Cardiac septum (tissue), 1 donor: ENCODE measurements around the gene ARMC12. TPM values are rescaled to one million over a fixed set of nuclear protein-coding genes. Genes with fewer than 3 reads are reported as not detected.
"Not testable (repeated sequence)": the region's sequence is repeated elsewhere in the genome, so short reads cannot be mapped to it uniquely, and the experiment has no call there.

Experiments used
- DNase-seq: peaks from one replicate; pipeline ENCODE4 v3.0.0-alpha.2; 2020; ENCODE audit warnings: low spot score
- intact Hi-C: fragments of 100-400 bp; cut with DNase I; formaldehyde crosslinking; loops from one replicate; pipeline ENCODE4 v1.14.0; 2022
- total RNA-seq: library from RNA; stranded (reverse); fragmentation: NEBNext Ultra II Directional; extraction: Animal tissue kit (Norgen Biotek cat#: 25700); gene quantifications from one replicate; pipeline ENCODE4 v1.2.1, GENCODE V29; 2021
- donor health status: DM: no; HTN: no; CAD: no.

Gene ARMC12
- total RNA-seq, 1 donor from 2014 or later, result 0.22 TPM

DNA sequence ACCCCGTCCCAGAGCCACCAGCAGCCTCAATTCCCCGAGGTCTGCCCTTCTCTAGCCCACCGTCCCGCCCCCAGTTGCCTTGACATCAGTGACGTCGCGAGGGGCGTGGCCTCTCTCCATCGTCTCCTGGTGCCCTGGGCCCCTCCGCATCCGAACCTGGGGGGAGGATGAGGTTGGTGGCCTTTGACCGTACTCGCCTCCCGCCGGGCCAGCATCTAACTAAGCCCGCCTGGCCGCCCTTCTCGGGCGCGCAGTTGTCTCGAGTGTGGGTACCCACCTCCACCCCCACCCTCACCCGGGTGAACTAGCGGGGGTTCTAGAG, 5.5 kb upstream of the ARMC12 start:
- intact Hi-C loops, result no loop called here
- peak; percentile 97 for DNase-seq

- intact Hi-C loops, result loop anchor here (1.0 kb wide), 1 partner anchor 131 kb away; no protein-coding TSS in a partner anchor
- DNase-seq, result peak; percentile 99
Observed at GRCh38 chr6:35731736-35732532, 4.9 kb upstream of the ARMC12 start.

- intact Hi-C loops, result no loop called here
- DNase-seq, result no peak
Observed at GRCh38 chr6:35733633-35734032, 3.2 kb upstream of the ARMC12 start.

DNA sequence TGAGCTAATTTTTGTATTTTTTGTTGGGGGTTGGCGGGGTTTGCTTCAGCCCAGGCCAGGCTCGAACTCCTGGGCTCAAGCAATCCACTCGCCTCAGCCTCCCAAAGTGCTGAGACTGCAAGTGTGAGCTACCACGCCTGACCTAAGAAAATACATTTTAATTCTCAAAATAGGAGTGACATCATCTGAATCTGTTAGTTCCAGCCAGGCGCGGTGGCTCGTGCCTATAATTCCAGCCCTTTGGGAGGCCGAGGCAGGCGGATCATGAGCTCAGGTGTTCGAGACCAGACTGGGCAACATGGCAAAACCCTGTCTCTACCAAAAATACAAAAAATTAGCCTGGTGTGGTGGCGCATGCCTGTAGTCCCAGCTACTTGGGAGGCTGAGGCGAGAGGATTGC, 2.5 kb upstream of the ARMC12 start:
- intact Hi-C loops, DNase-seq: not testable (repeated sequence)

GRCh38 chr6:35735452-35735851, 1.4 kb upstream of the ARMC12 start:
- no peak for DNase-seq
- intact Hi-C loops, result no loop called here

DNA sequence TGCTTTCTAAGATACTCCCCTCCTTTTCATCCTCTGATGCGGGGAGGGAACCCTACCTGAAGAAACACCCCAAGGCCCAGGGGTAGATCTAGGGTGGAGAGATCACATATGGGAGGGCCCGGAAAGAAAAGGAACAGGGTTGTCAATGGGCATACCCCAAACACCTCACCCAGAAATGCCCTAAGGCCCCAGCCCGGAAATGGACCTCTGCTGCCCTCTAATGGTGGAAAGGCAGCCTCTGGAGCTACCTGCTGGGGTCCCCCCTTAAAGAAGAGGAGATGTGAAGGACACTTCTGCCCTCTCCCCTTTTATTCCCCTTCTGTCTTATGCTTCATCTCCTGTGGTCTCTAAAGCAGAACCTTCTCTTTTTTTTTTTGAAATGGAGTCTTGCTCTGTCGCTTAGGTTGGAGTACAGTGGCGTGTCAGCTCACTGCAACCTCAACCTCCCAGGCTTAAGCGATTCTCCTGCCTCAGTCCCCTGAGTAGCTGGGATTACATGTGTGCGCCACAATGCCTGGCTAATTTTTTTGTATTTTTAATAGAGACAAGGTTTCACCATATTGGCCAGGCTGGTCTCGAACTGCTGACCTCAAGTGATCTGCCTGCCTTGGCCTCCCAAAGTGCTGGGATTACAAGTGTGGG, 458 bp upstream of the ARMC12 start:
- DNase-seq, result peak; percentile 89
- intact Hi-C loops, result loop anchor here (1.0 kb wide), 1 partner anchor 153 kb away; no protein-coding TSS in a partner anchor

DNA sequence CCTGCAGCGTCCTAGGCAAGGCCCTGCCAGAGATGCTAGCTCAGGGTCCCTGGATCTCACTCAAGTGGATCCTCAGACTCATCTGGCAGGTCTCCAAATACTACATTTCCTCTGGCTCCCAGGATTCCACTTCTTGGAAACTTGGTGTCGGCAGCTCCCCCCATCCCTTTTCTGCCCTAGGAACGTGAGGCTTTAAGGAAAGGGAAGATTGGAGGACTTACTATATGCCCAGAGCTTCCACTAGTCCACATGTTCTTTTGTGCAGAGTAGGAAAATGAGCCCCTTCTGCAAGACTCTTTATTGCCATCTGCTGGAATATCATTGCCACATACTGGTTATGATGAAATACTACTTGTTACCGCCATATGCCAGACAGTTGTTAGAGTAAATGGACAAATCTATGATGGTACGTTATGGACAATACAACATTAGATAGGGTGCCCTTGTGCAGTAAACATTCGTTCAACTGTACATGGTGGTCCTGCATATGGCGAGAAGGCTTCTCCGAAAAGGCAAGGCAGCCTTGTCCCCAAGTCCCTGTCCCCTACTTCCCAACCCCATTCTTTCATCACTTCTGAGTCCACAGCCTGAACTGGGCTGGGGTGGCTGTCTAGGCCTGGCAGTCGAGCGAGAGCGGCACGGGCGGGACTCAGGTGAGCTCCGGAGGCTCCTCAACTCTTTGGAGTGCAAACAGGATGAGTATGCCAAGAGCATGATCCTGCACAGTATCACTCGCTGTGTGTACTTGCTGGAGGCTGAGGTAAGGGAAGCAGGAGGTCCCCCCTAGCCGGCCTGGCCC, 780 bp downstream of the ARMC12 start:
- intact Hi-C loops, result loop anchor here (1.0 kb wide), 1 partner anchor 214 kb away; no protein-coding TSS in a partner anchor
- DNase-seq, result no peak

- DNase-seq, result no peak
- intact Hi-C loops, result no loop called here
Observed at GRCh38 chr6:35739645-35740524, 3.1 kb downstream of the ARMC12 start.

DNA sequence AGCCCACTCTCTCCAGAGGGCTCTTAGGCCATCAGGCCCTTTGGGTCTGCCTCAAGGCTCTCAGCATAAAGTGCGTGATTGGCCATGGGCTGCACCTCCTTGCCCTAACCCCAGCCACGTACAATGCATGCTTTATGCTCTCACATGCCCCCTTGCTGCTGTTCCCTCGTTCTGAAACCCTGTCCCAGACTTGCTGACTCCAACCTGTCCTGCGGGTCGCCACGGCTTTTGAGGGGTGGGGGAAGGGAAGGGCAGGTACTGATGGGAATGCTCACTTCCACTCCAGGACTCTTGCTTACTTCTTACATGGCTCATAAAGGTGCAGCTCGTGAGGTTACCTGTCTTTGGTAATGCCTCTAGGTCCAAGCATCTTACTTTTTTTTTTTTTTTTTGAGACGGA, 6.0 kb downstream of the ARMC12 start:
- intact Hi-C loops, result no loop called here
- no peak for DNase-seq

- intact Hi-C loops, result no loop called here
- no peak for DNase-seq
Observed at GRCh38 chr6:35745509-35745908, 8.7 kb downstream of the ARMC12 start.

- intact Hi-C loops, result no loop called here
- no peak for DNase-seq
Observed at GRCh38 chr6:35746516-35746915, 9.7 kb downstream of the ARMC12 start.

GRCh38 chr6:35747877-35748276, 11.0 kb downstream of the ARMC12 start:
- intact Hi-C loops, result no loop called here
- DNase-seq, result no peak

DNA sequence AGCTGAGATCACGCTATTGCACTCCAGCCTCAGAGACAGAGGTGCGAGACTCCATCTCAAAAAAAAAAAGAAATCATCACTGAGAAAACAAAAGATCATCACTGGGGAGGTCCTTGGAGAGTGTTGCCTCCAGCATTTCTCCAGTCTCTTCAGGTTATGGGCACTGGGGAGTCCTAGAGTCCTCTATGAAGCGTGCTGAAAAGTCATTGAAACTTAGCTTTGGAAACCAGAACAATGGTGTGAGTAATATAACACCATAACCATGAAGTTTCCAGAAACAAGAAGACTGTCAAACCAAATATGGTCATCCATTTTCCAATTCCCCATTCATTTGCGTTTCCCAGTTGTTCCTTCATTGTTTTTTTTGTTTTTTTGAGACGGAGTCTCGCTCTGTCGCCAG, 13.7 kb downstream of the ARMC12 start:
- no peak for DNase-seq
- intact Hi-C loops, result no loop called here

DNA sequence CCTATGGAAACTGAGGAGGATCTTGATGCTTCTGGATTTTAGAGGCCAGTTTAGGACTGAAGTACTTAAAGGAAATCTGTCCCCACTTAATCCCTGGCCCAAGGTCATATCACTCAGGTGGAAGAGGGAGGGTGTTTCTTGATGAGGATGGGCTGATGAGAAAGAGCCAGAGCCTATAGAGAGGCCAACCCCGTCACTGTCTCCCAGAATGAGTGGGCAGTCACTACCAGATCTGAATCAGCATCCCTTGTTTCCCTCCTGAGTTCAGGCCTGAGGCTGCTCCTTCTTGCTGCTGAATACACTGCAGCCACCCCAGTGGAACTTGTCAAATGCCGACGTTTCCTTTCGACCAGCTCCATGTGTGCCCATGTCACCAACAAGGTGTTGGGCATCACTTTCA, 14.8 kb downstream of the ARMC12 start:
- intact Hi-C loops, result no loop called here
- no peak for DNase-seq

- intact Hi-C loops, result no loop called here
- DNase-seq, result no peak
Observed at GRCh38 chr6:35752330-35752729, 15.5 kb downstream of the ARMC12 start.

GRCh38 chr6:35754452-35755277, 17.8 kb downstream of the ARMC12 start:
- DNase-seq, result no peak
- intact Hi-C loops, result no loop called here

DNA sequence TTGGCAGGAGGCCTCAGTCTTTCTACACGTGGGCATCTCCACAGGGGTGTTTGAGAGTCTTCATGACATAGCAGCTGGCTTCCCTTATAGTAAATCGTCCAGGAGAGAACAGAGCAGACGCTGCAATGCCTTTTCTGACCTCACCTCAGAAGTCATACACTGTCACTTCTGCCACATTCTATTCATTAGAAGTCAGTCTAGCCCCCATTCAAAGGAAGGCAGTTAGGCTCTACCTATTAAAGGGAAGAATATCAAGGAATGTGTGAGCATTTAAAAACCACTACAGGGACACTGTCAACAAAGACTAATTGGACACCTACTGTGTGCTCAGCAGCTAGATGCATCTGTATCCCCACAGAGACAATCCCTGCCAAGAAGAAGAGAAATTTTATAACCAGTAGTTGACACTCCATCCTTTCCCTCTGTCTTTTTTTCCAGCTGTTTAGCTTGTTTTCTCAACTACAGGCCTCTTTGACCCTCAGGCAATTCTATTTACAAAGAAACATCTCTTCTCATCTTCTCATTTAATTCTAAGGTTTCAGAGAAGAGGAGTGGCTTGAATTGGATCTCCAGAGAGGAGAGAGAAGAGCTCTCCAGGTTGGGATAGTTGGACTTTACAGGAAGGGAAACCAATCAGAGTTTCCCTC, 18.6 kb downstream of the ARMC12 start:
- intact Hi-C loops, result no loop called here
- no peak for DNase-seq

GRCh38 chr6:35757456-35758123, 20.8 kb downstream of the ARMC12 start:
- no peak for DNase-seq
- intact Hi-C loops, result no loop called here
